PC-9 (cell line): ENCODE results near the gene ZNF384.

Source experiments
- CTCF ChIP-seq: fragments of 200-600 bp; sonication (generic); conservative IDR thresholded peaks from 2 replicates; pipeline ENCODE4 v1.6.1; 2017; ENCODE audit warnings: mixed run types, antibody characterized with exemption, mild to moderate bottlenecking, moderate library complexity
- EZH2 ChIP-seq: fragments of 200-600 bp; sonication (generic); IDR thresholded peaks from 2 replicates; pipeline ENCODE4 v1.8.0; 2017; ENCODE audit warnings: antibody characterized with exemption, low read depth

GRCh38 chr12:6620137-6620884, 68.9 kb downstream of the ZNF384 start:
- TF ChIP-seq CTCF (no peak), EZH2 (no peak)
